Measurements from ENCODE around the gene FXYD1.

- TF ChIP-seq CTCF (IDR thresholded peaks at IDR 0.05; ENCODE audit: low read depth, low read length): no peak
- TF ChIP-seq EZH2phosphoT487 (IDR thresholded peaks at IDR 0.05; ENCODE audit: low read depth): no peak
Observed at GRCh38 chr19:35161434-35161743, 22.8 kb downstream of the FXYD1 start.

Data from OCI-LY3 (cell line).